Calu3 (cell line): ENCODE results near the gene SPO11. TPM values are rescaled to one million over a fixed set of nuclear protein-coding genes. Genes with fewer than 3 reads are reported as not detected.

Source experiments
- BruUV-seq: library from RNA; stranded (reverse); fragments of 400-500 nt; replicated peaks from 2 replicates; lab custom pipeline; 2021; lab: Mats Ljungman, UMichigan
- CTCF ChIA-PET: fragments of 300-600 bp; sonication (Branson Sonifier 250); formaldehyde crosslinking; loops from one replicate; lab custom pipeline; 2022; ENCODE audit warnings: antibody characterized with exemption; lab: Charles Lee
- DNase-seq: peaks from one replicate; pipeline ENCODE4 v3.0.0; 2022
- H3K27ac Mint-ChIP-seq: one replicate; pipeline ENCODE4 v1.8.0; 2022; ENCODE audit warnings: mixed read lengths; ENCODE audit not compliant: unreplicated experiment
- H3K27me3 Mint-ChIP-seq: one replicate; pipeline ENCODE4 v1.8.0; 2022; ENCODE audit warnings: mixed read lengths; ENCODE audit not compliant: unreplicated experiment
- H3K36me3 Mint-ChIP-seq: one replicate; pipeline ENCODE4 v1.8.0; 2022; ENCODE audit warnings: mild to moderate bottlenecking, moderate library complexity, mixed read lengths; ENCODE audit not compliant: insufficient read depth, unreplicated experiment
- H3K4me1 Mint-ChIP-seq: one replicate; pipeline ENCODE4 v1.8.0; 2022; ENCODE audit warnings: mild to moderate bottlenecking, low read depth, mixed read lengths; ENCODE audit not compliant: unreplicated experiment
- H3K4me3 Mint-ChIP-seq: one replicate; pipeline ENCODE4 v1.8.0; 2022; ENCODE audit warnings: mild to moderate bottlenecking, low read depth, moderate library complexity, mixed read lengths; ENCODE audit not compliant: unreplicated experiment
- H3K9me3 Mint-ChIP-seq: one replicate; pipeline ENCODE4 v1.8.0; 2022; ENCODE audit warnings: low read depth, mixed read lengths; ENCODE audit not compliant: unreplicated experiment
- intact Hi-C: fragments of 100-400 bp; cut with micrococcal nuclease; formaldehyde crosslinking; loops from one replicate; pipeline ENCODE4 v1.10.0; 2022; ENCODE audit not compliant: unreplicated experiment
- total RNA-seq: library from RNA; stranded (reverse); gene quantifications from 2 replicates; pipeline ENCODE4 v1.2.3, GENCODE V29; 2022
- TF ChIP-seq, protein P1 (sequence below): fragments of 200-600 bp; IDR thresholded peaks from one replicate; pipeline ENCODE4 v1.8.0; 2022; ENCODE audit warnings: antibody characterized with exemption; ENCODE audit not compliant: unreplicated experiment

Gene SPO11
- total RNA-seq, 1 experiment from 2014 or later, result not detected

DNA sequence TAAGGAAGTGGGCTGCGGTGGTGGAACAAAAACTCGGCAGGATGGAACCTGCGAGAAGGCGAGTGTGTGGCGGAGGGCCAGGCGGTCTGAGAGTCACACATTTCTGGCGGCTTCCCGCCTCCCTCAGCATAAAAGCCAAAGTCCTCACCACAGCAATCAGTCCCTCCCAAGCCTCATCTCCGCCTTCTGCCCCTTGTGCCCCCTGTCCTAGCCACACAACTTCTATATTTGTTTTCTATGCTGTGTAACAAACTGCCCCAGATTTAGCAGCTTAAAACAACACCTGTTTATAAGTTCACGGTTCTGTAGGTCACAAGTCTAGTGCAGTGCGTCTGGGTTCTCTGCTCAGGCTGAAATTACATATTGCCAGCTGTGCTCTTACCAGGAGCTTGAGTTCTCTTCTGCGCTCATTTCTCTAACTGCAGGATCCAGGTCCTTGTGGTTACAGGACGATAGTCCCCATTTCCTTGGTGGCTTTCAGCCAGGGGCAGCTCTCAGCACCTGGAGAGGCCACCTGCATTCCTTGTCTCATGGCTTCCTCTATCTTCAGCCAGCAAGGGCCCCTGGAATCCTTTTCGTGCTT is 11.7 kb upstream of the SPO11 start:
- Mint-ChIP-seq H3K36me3 (no peaks in the 10 kb centered on the region), H3K27me3 (peaks cover 58% of the 10 kb centered on the region), H3K4me3 (no peak overlapping the region), H3K9me3 (no peaks in the 10 kb centered on the region), H3K27ac (no peak overlapping the region), H3K4me1 (no peaks in the 10 kb centered on the region)
- no peak for DNase-seq
- intact Hi-C loops, result no loop called here
- TF ChIP-seq, protein P1, sequence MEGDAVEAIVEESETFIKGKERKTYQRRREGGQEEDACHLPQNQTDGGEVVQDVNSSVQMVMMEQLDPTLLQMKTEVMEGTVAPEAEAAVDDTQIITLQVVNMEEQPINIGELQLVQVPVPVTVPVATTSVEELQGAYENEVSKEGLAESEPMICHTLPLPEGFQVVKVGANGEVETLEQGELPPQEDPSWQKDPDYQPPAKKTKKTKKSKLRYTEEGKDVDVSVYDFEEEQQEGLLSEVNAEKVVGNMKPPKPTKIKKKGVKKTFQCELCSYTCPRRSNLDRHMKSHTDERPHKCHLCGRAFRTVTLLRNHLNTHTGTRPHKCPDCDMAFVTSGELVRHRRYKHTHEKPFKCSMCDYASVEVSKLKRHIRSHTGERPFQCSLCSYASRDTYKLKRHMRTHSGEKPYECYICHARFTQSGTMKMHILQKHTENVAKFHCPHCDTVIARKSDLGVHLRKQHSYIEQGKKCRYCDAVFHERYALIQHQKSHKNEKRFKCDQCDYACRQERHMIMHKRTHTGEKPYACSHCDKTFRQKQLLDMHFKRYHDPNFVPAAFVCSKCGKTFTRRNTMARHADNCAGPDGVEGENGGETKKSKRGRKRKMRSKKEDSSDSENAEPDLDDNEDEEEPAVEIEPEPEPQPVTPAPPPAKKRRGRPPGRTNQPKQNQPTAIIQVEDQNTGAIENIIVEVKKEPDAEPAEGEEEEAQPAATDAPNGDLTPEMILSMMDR, result no peak
- BruUV-seq, result no TSS peak
- CTCF ChIA-PET, result interaction anchor here (1.1 kb wide), 1 partner anchor 9 kb away, joined by 3 read pairs; no protein-coding TSS in a partner anchor

DNA sequence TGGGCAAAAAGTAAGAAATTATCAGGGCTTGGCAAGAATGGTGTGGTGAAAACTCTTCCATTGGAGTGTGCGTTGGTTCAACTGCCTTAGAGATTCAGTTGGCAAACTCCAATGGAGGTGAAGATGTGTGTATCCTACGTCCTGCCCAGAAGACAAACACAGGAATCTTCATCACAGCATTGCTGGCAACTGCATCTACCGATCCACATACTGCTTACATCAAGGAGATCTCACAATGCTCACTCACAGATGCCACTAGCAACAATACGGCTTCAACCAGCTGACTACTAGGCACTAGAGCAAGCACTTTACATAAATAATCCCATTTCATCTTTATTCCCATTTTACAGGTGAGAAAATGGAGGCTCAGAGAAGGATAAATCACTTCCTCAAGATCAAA is 10.0 kb upstream of the SPO11 start:
- CTCF ChIA-PET, result no interaction called here

DNA sequence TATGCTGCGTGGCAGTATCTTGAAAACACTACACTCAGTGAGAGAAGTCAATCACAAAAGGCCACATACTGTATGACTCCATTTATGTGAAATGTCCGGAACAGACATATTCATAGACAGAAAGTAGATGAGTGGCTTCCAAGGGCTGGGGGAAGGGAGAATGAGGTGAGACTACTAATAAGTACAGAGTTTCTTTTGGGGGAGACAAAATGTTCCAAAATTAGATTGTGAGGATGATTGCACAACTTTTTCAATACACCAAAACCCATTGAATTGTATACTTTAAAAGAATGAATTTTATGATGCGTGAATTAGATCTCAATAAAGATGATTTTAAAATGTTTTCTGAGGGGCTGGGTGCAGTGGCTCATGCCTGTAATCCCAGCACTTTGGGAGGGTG is 9.2 kb upstream of the SPO11 start:
- no peak overlapping the region for H3K4me3 Mint-ChIP-seq
- no peaks in the 10 kb centered on the region for H3K36me3 Mint-ChIP-seq
- no peaks in the 10 kb centered on the region for H3K4me1 Mint-ChIP-seq
- no peak for DNase-seq
- CTCF ChIA-PET, result no interaction called here
- intact Hi-C loops, result no loop called here
- BruUV-seq, result no TSS peak
- no peak overlapping the region for H3K27ac Mint-ChIP-seq
- no peaks in the 10 kb centered on the region for H3K9me3 Mint-ChIP-seq
- TF ChIP-seq, protein P1, result no peak
- peaks cover 83% of the 10 kb centered on the region for H3K27me3 Mint-ChIP-seq

More for the DNA sequence above, 10.0 kb upstream of the SPO11 start:
- H3K36me3 Mint-ChIP-seq, result no peaks in the 10 kb centered on the region
- no peak for DNase-seq
- TF ChIP-seq, protein P1, result no peak
- intact Hi-C loops, result no loop called here
- H3K4me3 Mint-ChIP-seq, result no peak overlapping the region
- peaks cover 75% of the 10 kb centered on the region for H3K27me3 Mint-ChIP-seq
- no TSS peak for BruUV-seq
- no peak overlapping the region for H3K27ac Mint-ChIP-seq
- no peaks in the 10 kb centered on the region for H3K9me3 Mint-ChIP-seq
- H3K4me1 Mint-ChIP-seq, result no peaks in the 10 kb centered on the region

DNA sequence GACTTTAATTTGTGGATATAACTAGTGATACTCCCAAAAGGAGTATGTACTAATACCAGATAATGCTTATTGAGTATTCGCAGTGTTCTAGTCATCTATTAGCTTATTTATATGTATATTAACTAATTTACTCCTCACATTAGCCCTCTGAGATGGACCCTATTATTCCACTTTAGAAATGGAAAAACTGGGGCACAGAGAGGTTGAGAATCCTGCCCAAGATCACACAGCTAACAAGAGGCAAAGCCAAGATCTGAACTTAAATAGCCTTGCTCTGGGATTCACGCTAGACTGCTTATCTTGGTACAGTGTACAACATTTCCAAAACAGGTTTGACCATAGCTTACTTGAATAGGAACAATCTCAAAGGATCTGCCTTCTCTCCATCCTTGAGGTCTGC is 8.5 kb upstream of the SPO11 start:
- no peak for DNase-seq
- Mint-ChIP-seq H3K27ac (no peak overlapping the region), H3K9me3 (no peaks in the 10 kb centered on the region), H3K4me3 (no peak overlapping the region), H3K36me3 (no peaks in the 10 kb centered on the region), H3K27me3 (peaks cover 91% of the 10 kb centered on the region), H3K4me1 (no peaks in the 10 kb centered on the region)
- no TSS peak for BruUV-seq
- TF ChIP-seq, protein P1, result no peak
- intact Hi-C loops, result no loop called here
- CTCF ChIA-PET, result no interaction called here
